ENCODE measurements around the gene ADAMTS10.
"Not testable (repeated sequence)": the region's sequence is repeated elsewhere in the genome, so short reads cannot be mapped to it uniquely, and the experiment has no call there.

ADAMTS10 gene

DNA sequence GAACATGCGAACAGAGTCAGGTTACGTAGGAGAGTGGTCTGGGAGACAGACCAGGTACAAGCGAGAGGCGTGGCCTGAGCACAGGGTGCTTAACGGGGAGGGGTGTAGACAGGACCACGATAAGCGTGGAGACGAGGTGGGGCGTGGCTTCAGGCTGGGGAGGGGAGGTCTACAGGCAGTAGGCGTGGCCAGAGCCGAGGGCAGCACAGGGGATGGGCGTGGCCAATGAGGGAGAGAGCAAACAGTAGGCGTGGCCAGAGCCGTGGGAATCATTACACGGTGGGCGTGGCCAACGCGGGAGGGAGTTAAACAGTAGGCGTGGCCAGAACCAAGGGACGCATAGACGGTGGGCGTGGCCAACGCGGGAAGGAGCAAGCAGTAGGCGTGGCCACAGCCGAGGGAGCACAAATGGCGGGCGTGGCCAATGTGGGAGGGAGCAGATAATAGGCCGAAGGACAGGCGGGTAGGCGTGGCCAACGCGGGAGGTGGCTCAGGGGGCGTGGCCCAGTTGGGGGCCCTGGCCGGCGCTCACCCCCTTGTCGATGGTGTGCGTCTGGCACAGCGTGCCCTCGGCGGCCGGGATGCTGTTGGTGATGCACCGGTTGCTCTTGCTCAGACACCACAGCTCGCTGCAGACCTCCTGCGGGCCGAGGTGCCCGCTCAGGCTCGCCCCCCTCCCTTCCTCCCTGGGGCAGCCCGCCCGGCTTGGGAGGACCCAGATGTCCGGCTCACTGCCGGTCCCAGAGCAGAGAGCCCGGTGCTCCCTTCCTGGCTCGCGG is 18.1 kb downstream of the ADAMTS10 start:
- peak; percentile 87 for DNase-seq (ENCODE audit: low read depth)

GRCh38 chr19:8589177-8589714 is 21.3 kb downstream of the ADAMTS10 start:
- no peak for DNase-seq (ENCODE audit: low read depth)

- DNase-seq (ENCODE audit: low read depth) = peak; percentile 42
Measured at GRCh38 chr19:8585894-8586750, 24.4 kb downstream of the ADAMTS10 start.

DNA sequence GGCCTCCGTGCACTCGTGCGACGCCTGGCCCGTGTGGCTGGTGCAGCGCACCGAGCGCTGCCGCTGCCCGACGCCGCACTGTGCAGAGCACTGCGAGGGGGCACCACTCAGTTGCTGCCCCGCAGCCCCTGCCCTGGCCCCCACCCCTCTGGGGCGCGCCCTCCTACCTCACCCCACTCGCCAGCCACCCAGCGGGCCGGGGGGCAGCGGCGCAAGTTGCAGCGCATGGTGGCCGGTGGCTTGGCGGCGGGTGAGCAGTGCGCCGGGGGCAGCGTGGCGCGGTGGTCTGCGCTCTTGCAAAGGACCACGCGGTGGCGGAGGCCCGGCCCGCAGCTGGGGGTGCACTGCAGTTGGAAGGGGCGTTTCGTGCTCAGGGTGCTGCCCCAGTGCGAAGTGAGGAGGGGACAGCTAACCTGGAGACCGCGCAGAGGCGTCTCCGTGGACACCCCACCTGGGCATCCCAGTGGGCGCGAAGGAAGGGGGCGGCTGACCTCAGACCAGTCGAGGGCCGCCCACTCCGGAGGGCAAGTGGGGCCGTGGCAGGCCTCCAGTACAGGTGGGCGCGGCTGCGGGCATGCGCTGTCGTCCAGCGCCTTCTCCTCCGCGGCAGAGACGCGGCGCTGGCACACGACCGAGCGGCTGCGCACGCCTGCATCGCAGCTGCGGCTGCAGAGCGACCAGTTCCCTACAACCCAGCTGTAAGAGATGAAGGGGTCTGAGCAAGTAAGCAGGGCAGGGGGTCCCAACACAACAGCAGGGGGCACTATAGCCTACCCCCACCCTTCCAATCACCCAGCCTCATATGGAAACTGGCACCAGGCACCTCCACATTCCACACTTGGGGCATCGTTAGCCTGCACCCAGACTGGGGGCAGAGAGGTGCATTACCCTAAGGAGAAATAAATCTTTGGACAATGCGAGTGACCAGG is 25.3 kb downstream of the ADAMTS10 start:
- no peak for DNase-seq (ENCODE audit: low read depth)

DNA sequence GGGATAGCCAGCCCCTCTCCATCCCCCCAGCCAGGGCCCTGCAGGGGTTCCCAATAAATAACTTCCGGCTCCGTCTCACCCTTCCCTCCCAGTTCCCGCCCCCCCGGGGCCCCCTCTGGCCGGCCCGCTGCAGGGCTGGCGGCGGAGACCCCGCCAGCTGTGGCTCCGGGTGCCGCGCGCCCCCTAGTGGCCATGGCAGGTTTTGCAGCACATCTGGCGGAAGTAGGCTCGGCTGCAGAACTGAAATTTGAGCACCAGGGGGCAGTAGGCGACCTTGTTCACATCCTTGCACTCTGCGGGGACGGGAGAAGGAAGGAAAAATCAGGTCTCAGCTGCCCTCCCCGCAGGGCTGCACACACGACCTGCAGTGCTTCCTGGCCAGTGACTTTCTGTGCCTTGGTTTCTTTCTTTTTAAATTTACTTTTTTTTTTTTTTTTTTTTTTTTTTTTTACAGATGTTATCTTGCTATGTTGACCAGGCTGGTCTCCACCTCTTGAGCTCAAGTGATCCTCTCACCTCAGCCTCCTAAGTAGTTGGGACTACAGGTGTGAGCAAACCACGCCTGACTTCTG is 29.7 kb downstream of the ADAMTS10 start:
- DNase-seq (ENCODE audit: low read depth) = peak; percentile 77

DNA sequence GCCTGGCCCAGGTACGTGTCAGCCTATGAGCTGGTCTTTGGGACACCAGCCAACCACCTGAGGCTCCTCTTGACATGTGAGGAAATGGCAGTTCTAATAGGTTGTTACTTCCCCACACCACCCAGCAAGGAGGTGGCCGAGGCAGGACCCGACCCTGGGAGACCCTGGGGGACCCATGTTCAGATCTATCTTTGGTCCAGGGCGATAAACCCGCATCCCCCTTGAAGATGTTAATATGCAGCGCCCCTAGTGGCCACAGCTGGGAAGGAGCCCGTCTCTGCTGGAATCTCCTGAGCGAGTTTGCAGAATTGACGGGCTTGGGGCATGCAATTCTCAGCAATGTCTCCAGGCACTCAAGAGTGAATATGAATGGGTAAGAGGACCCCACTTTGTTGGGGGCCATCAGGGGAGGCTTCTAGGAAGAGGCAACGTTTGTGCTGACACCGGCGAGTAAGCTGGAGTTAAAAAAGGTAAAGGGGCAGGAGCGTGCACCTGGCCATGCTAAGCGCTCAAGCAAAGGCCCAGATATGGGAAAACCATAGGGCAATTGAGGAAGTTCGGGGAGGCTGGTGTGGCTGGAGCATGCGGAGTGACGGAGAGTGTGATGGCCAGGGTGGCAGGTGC is 31.8 kb downstream of the ADAMTS10 start:
- peak; percentile 63 for DNase-seq (ENCODE audit: low read depth)

DNA sequence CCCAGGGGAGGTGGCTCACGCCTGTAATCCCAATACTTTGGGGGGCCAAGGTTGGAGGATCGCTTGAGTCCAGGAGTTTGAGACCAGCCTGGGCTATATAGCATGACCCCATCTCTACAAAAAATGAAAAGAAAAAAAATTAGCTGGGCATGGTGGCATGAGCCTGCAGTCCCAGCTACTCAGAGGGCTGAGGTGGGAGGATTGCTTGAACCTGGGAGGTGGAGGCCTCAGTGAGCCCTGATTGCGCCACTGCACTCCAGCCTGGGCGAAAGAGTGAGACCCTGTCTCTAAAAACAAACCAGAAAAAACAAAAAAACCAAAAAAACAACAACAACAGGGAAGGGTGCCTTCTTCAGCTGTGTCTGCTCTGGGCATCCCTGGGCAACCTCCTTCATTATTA is 32.8 kb downstream of the ADAMTS10 start:
- DNase-seq (ENCODE audit: low read depth) = no peak

DNA sequence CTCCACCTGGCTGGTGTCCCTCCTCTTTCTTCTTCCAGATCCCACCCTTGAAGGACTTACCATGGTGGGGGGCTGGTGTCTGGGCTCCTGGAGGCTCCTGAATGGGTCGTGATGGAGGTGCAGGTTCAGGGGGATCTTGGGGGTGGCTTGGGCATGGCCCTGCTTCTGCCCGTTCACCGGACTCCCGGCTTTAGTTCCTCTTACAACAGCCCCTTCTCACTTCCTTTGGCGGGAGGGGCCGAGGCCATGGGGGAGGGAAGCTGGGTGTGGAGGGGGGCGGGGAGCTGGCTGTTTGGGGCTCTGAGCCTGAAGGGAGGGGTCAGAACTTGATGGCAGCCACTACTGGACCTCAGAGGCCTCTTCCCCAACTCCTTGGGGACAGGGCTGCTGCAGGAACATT is 33.3 kb downstream of the ADAMTS10 start, which contains the start of gene MYO1F:
Gene MYO1F (minus strand): TSS at position 196 of the 400 bp plus-strand sequence. CDS start 133 bp downstream, at position 63.
- DNase-seq (ENCODE audit: low read depth) = no peak

- DNase-seq (ENCODE audit: low read depth) = no peak
Measured at GRCh38 chr19:8576273-8576993, 34.1 kb downstream of the ADAMTS10 start.

- peak; percentile 38 for DNase-seq (ENCODE audit: low read depth)
Measured at GRCh38 chr19:8575467-8575997, 35.0 kb downstream of the ADAMTS10 start.

DNA sequence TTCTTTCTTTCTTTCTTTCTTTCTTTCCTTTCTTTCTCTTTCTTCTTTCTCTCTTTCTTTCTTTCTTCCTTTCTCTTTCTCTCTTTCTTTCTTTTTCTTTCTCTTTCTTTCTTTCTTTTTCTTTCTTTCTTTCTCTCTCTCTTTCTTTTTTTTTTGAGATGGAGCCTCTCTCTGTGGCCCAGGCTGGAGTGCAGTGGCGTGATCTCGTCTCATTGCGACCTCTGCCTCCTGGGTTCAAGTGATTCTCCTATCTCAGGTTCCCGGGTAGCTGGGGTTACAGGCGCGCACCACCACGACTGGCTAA is 35.9 kb downstream of the ADAMTS10 start:
- DNase-seq (ENCODE audit: low read depth) = not testable (repeated sequence)

- DNase-seq (ENCODE audit: low read depth) = no peak
Measured at GRCh38 chr19:8573316-8573715, 37.2 kb downstream of the ADAMTS10 start.

GRCh38 chr19:8571006-8571411 is 39.5 kb downstream of the ADAMTS10 start:
- peak; percentile 86 for DNase-seq (ENCODE audit: low read depth)

DNA sequence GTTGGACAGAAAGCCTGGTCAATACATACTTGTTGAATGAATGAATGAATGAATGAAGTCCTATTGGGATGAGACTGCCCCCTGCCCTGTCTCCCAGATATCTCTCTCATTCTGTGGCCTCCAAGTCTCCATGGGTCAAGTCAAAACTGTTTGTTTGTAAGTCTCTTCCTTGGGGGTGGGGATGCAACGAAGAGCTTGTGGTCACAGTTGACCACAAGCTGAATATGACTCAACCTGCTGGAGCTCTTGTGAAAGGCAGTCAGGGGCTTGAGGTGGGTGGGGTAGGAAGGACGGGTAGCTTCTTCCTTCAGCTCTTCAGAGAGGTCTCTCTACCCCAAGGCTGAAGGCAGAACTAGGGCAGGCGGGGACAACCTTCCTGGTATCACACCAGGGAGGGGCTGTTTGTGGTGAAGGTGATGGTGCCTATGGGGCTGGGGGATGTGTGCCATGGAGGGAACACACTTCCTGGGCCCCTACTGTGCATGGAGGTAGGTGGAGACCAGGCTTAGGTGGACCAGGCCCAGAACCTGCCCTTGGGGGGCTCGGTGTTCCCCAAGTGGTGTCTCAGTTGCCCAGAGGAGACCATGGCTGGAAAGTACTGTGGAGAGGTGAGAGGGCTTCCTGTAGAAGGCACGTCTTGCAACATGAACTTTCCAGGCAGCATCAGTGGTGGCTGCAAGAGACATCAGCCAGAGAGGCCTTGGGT is 41.3 kb downstream of the ADAMTS10 start:
- peak; percentile 95 for DNase-seq (ENCODE audit: low read depth)

- DNase-seq (ENCODE audit: low read depth) = no peak
Measured at GRCh38 chr19:8567522-8568172, 42.9 kb downstream of the ADAMTS10 start.

DNA sequence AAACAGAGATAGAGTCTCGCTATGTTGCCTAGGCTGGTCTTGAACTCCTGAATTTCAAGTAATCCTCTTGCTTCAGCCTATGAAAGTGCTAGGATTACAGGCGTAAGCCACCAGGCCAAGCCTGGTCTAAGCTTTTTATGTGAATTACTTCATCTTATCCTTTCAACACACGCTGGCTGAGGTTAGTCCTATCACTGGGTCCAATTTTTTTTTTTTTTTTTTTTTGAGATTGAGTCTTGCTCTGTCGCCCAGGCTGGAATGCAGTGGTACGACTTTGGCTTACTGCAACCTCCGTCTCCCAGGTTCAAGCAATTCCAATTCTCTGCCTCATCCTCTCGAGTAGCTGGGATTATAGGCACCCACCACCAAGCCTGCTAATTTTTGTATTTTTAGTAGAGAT is 43.7 kb downstream of the ADAMTS10 start:
- DNase-seq (ENCODE audit: low read depth) = no peak

DNA sequence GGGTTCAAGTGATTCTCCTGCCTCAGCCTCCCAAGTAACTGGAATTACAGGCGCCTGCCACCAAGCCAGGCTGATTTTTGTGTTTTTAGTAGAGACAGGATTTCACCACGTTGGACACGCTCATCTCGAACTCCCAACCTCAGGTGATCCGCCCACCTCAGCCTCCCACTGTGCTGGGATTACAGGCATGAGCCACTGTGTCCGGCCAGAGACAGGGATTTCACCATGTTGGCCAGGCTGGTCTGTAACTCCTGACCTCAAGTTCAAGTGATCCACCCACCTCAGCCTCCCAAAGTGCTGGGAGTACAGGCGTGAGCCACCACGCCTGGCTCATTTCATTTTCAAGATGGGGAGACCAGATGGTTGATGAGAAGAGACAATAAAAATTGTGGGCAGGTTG is 45.6 kb downstream of the ADAMTS10 start:
- not testable (repeated sequence) for DNase-seq (ENCODE audit: low read depth)

DNA sequence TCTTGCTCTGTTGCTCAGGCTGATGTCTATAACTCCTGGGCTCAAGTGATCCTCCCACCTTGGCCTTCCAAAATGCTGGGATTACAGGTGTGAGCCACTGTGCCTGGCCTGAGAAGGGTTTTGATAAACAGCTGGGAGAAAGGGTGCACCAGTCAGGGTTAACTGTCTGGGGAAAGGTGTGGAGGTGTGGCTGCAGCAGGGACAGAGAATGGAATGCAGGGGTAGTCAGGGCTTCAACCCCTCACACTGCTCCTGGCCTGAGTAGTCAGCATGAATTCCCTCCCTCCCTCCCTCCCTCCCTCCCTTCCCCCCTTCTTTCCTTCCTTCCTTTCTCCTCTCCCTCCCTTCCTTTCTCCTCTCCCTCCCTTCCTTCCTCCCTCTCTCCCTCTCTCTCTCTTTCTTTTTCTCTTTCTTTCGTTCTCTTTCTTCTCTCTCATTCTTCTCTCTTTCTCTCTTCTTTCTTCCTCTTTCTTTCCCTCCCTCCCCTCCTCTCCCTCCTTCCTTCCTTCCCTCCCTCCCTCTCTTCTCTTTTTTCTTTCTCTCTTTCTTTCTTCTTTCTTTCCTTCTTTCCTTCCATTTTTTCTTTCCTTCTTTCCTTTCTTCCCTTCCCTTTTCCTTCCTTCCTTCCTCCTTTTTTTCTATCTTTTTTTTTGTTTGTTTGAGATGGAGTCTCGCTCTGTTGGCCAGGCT is 49.3 kb downstream of the ADAMTS10 start:
- no peak for DNase-seq (ENCODE audit: low read depth)

All from EH (cell line).